Activated CD4-positive, alpha-beta T cell treated with anti-CD3 and anti-CD28 coated beads for 48 hours (primary cell): Measurements from ENCODE around the gene MED12.

Experiments
- DNase-seq: peaks from one replicate; pipeline ENCODE4 v3.0.0-alpha.2; 2020

The MED12 gene

GRCh38 chrX:71118032-71118984 is at the start of gene MED12:
MED12 (plus strand) TSS chrX:71118596; CDS start chrX:71118755, 159 bp downstream.
- DNase-seq: peak; percentile 87

- no peak for DNase-seq
Observed at GRCh38 chrX:71070531-71070930, 47.9 kb upstream of the MED12 start.

DNA sequence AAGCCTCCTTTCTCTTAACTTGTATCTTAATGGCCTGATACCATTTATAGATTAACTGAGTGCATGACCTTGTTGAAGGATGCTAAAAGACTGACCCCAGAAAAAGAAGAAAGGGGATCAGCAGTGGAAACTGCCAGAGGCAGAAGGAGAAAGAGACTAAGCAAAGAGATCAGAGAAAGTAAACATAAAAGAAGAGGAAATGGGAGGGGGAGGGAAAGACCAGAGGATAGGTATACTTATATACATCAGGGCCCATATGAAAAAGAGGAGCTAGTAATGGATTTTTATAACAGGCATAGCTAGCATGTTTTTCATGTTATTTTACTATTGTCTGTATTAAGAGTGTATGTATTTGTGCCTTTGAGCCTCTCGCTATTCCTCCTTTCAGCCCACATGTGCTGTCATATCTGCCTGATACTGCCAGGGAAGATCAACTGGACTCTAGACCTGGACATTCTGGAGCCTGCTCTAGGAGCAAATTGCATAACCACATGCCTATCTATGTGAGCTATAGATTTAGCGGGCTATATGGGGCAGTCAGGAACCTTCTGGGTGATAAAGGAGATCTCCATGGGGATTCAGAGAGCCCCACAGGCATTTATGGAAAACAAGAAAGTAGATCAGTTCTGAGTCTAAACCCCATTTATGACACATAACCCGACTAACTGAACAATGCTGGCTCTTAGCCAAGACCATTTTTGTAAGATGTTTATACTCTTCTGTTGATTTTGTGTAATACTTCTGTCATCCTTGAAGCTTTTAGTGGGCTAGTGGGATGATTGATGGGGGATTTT is 36.9 kb upstream of the MED12 start:
- no peak for DNase-seq

DNA sequence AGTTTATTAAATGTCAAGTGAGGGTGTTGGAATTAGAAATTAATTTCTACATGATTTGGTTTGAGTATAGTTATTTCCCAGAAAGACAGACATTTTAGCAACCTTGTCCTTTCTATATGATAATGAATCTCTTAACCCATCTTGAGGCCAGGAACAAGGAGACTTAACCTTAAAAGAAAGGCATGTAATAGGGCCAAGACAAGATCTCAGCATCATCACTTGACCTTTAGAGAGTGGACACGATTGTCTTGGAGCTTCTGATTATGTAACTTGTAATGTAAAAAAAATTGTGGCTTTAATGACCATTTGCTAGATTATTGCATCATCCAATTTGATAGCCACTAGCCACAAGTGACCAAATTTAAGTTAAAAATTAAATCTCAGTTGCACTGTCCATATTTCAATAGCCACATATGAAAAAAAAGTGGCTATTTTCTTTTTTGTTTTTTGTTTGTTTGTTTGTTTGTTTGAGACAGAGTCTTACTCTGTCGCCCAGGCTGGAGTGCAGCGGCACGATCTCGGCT is 36.2 kb upstream of the MED12 start:
- no peak for DNase-seq

DNA sequence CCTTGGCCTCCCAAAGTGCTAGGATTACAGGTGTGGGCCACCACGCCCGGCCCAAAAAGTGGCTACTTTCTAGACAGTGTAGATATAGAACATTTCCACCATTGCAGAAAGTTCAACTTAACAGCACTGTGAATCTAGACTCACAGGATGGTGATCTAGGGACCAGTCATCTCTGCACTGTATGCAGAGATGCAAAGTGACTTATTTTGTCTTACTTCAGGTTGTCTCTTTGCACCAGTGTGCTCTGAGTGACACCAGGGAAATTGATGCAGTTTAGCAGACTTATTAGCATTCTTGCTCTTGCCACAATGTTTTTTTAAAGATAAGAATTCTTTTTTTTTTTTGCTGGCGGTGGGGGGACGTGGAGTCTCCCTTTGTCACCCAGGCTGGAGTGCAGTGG is 35.6 kb upstream of the MED12 start:
- DNase-seq: no peak

GRCh38 chrX:71085900-71086299 is 32.5 kb upstream of the MED12 start:
- DNase-seq: no peak

GRCh38 chrX:71091263-71091662 is 27.1 kb upstream of the MED12 start:
- DNase-seq: no peak

DNA sequence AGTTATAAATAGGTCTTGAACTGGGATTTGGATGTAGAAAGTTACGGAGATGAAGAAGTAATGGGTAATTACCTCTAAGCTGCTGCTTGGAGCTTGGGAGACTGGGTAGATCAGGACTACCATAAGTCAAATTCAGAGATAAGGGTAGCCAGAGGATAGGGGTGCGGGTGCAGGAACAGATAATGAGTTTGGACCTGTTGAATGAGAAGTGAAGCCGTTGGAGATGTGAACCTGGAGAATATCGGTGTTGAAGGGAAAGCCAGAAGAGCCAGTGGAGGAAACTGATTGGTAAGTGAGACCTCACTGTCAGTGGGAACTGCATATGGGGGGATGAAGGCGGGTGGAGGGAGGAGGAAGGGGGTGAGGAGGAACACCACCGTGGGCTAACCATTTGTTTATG is 23.4 kb upstream of the MED12 start:
- no peak for DNase-seq

GRCh38 chrX:71095555-71095980 is 22.8 kb upstream of the MED12 start, which contains the start of gene FOXO4:
FOXO4 (plus strand) TSS chrX:71095851; CDS start chrX:71096529, 678 bp downstream.
- DNase-seq: peak; percentile 90

DNA sequence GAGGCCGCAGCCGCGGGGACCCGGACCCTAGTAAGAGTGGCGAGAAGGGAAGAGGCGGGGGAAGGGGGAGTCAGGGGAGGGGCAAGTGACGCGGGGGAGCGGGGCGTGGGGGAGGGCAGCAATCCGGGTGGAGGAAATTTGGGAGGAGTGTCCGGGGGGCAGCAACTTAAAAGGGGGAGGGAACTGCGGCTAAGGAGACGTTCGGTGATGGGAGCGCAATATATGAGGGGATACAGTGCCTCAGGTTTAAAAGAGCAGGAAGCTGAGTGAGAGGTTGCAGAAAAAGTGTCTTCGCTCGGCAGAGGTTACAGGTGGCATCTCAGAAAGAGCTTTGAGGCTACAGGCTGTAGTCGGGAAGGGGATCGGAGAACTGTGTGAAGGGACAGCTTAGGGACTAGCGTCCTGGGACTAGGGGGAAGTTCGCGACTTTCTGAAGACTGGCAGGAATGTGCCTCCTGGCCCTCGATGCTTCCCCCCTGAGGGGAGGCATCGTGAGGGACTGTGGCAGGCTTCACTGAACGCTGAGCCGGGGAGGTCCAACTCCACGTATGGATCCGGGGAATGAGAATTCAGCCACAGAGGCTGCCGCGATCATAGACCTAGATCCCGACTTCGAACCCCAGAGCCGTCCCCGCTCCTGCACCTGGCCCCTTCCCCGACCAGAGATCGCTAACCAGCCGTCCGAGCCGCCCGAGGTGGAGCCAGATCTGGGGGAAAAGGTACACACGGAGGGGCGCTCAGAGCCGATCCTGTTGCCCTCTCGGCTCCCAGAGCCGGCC is 22.2 kb upstream of the MED12 start:
- DNase-seq: no peak

DNA sequence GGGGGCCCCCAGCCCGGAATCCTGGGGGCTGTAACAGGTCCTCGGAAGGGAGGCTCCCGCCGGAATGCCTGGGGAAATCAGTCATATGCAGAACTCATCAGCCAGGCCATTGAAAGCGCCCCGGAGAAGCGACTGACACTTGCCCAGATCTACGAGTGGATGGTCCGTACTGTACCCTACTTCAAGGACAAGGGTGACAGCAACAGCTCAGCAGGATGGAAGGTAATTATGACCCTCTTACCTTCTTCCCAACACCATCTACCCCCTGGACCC is 21.7 kb upstream of the MED12 start:
- DNase-seq: no peak

- peak; percentile 77 for DNase-seq
Observed at GRCh38 chrX:71098302-71098701, 20.1 kb upstream of the MED12 start.

DNA sequence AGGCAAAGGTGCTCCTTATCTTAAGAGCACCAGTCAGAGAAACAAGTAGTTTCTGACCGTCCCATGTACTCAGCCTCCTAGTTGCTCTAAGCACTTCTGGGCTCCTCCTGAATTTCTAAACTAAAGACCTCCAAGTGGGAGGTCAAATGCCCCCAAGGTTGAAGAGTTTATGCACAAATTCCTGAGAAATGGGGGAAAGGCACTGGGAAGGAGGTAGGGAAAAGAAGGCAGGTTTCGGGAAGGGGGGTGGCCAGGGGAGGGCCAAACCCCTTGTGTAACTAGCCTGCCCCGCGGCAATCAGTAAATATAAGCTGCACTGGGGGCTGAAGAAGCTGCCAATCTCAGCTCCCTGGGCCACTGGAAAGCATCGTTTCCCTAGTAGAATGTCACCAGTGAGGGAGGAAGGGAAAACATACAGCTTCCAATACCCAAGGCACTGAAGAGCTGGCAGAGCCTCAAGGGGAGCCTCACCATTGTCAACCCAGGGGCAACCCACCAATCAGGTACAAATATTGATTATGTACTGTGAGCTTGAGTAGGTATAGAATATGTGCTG is 19.4 kb upstream of the MED12 start:
- no peak for DNase-seq

DNA sequence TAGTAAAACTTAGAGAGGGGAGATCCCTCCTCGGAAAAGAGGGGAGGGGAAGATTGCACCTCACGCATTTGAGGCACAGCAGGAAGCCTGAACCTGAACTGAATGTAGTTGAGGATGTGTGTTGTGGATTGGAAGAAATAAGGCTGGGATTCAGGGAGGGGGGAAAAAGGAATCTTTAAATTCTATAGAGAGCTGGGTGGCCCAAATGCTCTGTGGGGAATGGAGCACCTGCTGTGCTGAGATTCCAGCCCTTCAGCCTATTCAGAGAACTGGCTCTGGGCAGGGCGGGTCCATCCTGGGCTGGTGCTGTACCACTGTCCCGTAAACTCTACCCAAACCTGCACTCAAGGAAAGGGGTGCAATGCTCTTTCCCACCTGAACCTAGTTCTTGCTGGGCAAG is 18.7 kb upstream of the MED12 start:
- no peak for DNase-seq

DNA sequence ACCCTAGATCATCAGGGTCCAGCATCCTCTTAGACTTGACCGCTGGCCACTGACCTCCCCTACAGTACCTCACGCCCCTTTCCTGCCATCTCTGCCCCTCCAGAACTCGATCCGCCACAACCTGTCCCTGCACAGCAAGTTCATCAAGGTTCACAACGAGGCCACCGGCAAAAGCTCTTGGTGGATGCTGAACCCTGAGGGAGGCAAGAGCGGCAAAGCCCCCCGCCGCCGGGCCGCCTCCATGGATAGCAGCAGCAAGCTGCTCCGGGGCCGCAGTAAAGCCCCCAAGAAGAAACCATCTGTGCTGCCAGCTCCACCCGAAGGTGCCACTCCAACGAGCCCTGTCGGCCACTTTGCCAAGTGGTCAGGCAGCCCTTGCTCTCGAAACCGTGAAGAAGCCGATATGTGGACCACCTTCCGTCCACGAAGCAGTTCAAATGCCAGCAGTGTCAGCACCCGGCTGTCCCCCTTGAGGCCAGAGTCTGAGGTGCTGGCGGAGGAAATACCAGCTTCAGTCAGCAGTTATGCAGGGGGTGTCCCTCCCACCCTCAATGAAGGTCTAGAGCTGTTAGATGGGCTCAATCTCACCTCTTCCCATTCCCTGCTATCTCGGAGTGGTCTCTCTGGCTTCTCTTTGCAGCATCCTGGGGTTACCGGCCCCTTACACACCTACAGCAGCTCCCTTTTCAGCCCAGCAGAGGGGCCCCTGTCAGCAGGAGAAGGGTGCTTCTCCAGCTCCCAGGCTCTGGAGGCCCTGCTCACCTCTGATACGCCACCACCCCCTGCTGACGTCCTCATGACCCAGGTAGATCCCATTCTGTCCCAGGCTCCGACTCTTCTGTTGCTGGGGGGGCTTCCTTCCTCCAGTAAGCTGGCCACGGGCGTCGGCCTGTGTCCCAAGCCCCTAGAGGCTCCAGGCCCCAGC is 17.6 kb upstream of the MED12 start:
- DNase-seq: no peak

- no peak for DNase-seq
Observed at GRCh38 chrX:71102292-71102691, 16.1 kb upstream of the MED12 start.

GRCh38 chrX:71103110-71103983 is 15.0 kb upstream of the MED12 start:
- peak; percentile 61 for DNase-seq

DNA sequence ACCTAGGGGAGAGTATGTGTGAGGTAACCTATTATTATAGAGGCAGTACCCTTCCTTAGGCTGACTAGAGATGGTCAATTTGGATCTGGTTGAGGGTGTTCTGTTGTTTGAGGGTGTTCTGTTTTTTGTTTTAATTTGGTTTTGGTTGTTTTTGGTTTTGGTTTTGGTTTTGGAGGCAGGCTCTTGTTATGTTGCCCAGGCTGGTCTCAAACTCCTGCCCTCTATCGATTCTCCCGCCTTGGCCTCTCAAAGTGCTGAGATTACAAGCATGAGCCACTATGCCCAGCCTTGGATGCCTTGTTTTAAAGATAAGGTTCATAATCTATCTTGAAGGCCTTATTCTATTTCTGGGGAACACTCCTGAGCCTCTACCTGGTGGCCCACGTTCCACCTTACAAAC is 12.8 kb upstream of the MED12 start:
- DNase-seq: no peak

GRCh38 chrX:71106427-71106826 is 12.0 kb upstream of the MED12 start, which contains the start of gene CXorf65:
CXorf65 (minus strand) TSS chrX:71106740; CDS start chrX:71106556, 184 bp downstream.
- DNase-seq: peak; percentile 26

GRCh38 chrX:71107245-71107644 is 11.2 kb upstream of the MED12 start:
- DNase-seq: no peak
